HG03575 (cell line): ENCODE measurements around the gene MCM3AP.
"Not testable (repeated sequence)": the region's sequence is repeated elsewhere in the genome, so short reads cannot be mapped to it uniquely, and the experiment has no call there.

Experiments
- ATAC-seq: cut with Tn5 transposase; IDR thresholded peaks from one replicate; pipeline ENCODE4 v1.9.1; 2021; ENCODE audit not compliant: unreplicated experiment, insufficient number of reproducible peaks, low FRiP score; ENCODE audit errors: extremely low read depth

MCM3AP gene

GRCh38 chr21:46314441-46315020, 29.1 kb upstream of the MCM3AP start:
- no peak for ATAC-seq

GRCh38 chr21:46312949-46313348, 27.5 kb upstream of the MCM3AP start:
- ATAC-seq = no peak

GRCh38 chr21:46311568-46311967, 26.2 kb upstream of the MCM3AP start:
- no peak for ATAC-seq

GRCh38 chr21:46310260-46310659, 24.8 kb upstream of the MCM3AP start:
- ATAC-seq = not testable (repeated sequence)

GRCh38 chr21:46308431-46308830, 23.0 kb upstream of the MCM3AP start:
- ATAC-seq = no peak

- no peak for ATAC-seq
Observed at GRCh38 chr21:46307625-46308024, 22.2 kb upstream of the MCM3AP start.

GRCh38 chr21:46304955-46305354, 19.5 kb upstream of the MCM3AP start:
- no peak for ATAC-seq

- no peak for ATAC-seq
Observed at GRCh38 chr21:46304437-46304836, 19.0 kb upstream of the MCM3AP start.

- no peak for ATAC-seq
Observed at GRCh38 chr21:46301759-46302158, 16.3 kb upstream of the MCM3AP start.

- no peak for ATAC-seq
Observed at GRCh38 chr21:46299167-46299566, 13.8 kb upstream of the MCM3AP start.

- no peak for ATAC-seq
Observed at GRCh38 chr21:46297338-46298271, 12.2 kb upstream of the MCM3AP start.

- ATAC-seq = no peak
Observed at GRCh38 chr21:46295996-46296752, 10.8 kb upstream of the MCM3AP start.

- no peak for ATAC-seq
Observed at GRCh38 chr21:46295177-46295770, 9.9 kb upstream of the MCM3AP start.

GRCh38 chr21:46294647-46295176, 9.3 kb upstream of the MCM3AP start:
- no peak for ATAC-seq

- no peak for ATAC-seq
Observed at GRCh38 chr21:46291561-46291960, 6.2 kb upstream of the MCM3AP start.

- no peak for ATAC-seq
Observed at GRCh38 chr21:46289655-46290179, 4.3 kb upstream of the MCM3AP start.

- ATAC-seq = no peak
Observed at GRCh38 chr21:46287541-46287940, 2.1 kb upstream of the MCM3AP start.

GRCh38 chr21:46286648-46287002, 1.2 kb upstream of the MCM3AP start:
- no peak for ATAC-seq
